Prostate gland (tissue), 2 donors: ENCODE measurements around the gene UBE2E2.

Experiments
- POLR2AphosphoS5 ChIP-seq: sonication (generic); formaldehyde crosslinking; IDR thresholded peaks from one replicate; pipeline ENCODE4 v1.6.1; 2017; ENCODE audit warnings: antibody characterized with exemption
- TF ChIP-seq, protein P1 (sequence below), 4 experiments: fragments of 200-600 bp in 2 of 4; fragments of 450-650 bp in 2 of 4; sonication (generic) in 2 of 4; IDR thresholded peaks; 1 replicate in 3 of 4; 2 replicates in 1 of 4; pipeline ENCODE4 v1.5.1; 2016 to 2019; ENCODE audit warnings: antibody characterized with exemption in 4 of 4, mild to moderate bottlenecking in 2 of 4, moderate library complexity in 2 of 4

DNA sequence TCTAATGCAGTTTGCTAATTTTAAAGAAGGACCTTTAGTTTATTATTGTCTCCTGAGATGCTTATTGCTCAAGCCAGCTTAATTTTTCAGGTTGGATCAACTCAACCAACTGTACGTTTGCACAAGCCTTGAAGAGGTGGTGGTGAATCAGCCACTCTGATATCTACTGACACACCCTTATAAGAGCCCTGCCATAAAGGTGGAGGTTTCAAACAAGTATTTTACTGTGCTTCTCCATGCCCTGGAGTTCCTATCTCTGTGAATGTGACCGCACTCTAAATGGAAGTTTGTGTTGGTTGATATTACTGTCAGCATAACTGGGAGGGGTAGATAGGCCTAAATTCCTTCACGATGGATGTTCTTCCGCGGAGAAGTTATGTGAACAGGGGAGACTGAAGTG lies 305.3 kb downstream of the UBE2E2 start:
- TF ChIP-seq, protein P1, sequence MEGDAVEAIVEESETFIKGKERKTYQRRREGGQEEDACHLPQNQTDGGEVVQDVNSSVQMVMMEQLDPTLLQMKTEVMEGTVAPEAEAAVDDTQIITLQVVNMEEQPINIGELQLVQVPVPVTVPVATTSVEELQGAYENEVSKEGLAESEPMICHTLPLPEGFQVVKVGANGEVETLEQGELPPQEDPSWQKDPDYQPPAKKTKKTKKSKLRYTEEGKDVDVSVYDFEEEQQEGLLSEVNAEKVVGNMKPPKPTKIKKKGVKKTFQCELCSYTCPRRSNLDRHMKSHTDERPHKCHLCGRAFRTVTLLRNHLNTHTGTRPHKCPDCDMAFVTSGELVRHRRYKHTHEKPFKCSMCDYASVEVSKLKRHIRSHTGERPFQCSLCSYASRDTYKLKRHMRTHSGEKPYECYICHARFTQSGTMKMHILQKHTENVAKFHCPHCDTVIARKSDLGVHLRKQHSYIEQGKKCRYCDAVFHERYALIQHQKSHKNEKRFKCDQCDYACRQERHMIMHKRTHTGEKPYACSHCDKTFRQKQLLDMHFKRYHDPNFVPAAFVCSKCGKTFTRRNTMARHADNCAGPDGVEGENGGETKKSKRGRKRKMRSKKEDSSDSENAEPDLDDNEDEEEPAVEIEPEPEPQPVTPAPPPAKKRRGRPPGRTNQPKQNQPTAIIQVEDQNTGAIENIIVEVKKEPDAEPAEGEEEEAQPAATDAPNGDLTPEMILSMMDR (IDR thresholded peaks at IDR 0.05): no peak
- TF ChIP-seq POLR2AphosphoS5: no peak
